ENCODE results near the gene CDC42BPA.

The CDC42BPA gene

DNA sequence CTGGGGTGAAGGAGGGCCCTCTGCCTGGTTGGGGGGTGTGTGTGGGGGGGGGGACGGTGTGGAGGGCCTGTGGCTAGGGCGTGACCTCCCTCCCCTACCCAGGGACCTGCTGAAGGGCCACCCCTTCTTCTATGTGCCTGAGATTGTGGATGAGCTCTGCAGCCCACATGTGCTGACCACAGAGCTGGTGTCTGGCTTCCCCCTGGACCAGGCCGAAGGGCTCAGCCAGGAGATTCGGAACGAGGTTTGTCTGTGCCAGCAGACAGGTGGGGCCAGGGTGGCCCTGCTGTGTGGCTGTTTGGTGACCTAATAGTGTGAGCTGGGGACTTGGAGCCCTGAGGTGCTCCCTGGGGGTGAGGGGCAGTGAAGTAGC is 334.3 kb downstream of the CDC42BPA start:
- Mint-ChIP-seq H3K36me3 (ENCODE audit: low read depth) (peaks cover 21% of the 10 kb centered on the region), H3K27me3 (ENCODE audit: low read depth) (no peaks in the 10 kb centered on the region), H3K4me1 (peaks cover 10% of the 10 kb centered on the region), H3K27ac (no peak overlapping the region), H3K4me3 (no peak overlapping the region), H3K9me3 (no peaks in the 10 kb centered on the region)
- TF ChIP-seq, protein P1, sequence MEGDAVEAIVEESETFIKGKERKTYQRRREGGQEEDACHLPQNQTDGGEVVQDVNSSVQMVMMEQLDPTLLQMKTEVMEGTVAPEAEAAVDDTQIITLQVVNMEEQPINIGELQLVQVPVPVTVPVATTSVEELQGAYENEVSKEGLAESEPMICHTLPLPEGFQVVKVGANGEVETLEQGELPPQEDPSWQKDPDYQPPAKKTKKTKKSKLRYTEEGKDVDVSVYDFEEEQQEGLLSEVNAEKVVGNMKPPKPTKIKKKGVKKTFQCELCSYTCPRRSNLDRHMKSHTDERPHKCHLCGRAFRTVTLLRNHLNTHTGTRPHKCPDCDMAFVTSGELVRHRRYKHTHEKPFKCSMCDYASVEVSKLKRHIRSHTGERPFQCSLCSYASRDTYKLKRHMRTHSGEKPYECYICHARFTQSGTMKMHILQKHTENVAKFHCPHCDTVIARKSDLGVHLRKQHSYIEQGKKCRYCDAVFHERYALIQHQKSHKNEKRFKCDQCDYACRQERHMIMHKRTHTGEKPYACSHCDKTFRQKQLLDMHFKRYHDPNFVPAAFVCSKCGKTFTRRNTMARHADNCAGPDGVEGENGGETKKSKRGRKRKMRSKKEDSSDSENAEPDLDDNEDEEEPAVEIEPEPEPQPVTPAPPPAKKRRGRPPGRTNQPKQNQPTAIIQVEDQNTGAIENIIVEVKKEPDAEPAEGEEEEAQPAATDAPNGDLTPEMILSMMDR (IDR thresholded peaks at IDR 0.05; ENCODE audit: unreplicated experiment in 3 of 3) = no peak

DNA sequence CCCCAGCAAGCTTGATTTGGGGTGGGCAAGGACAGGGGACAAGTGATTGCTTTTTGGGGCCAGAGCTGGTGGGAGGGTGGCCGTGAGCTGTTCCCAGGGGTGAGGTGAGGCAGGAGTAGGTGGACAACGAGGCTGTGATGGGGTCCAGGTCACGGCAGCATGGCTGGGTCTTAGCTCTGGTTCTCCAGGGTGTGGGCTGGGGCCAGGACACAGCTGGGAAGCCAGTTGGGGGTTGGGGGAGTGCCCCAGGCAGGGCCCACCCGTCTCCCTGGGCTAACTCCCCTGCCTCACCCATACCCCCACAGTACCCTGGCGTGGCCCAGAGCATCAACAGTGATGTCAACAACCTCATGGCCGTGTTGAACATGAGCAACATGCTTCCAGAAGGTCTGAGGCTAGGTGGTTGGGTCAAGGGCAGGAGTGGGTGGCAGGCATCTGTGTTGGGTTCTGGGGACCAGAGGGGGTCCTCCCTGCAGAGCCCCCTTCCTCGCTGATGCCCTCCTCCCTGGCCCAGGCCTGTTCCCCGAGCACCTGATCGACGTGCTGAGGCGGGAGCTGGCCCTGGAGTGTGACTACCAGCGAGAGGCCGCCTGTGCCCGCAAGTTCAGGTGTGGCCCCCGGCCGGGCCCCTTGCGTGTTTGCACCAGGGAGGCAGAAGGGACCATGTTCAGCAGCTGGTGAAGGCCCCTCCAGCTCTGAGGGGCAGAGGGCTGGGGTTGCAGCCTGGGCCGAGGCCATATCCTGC is 334.9 kb downstream of the CDC42BPA start:
- Mint-ChIP-seq H3K27ac (no peak overlapping the region), H3K4me1 (peaks cover 10% of the 10 kb centered on the region), H3K4me3 (no peak overlapping the region), H3K36me3 (ENCODE audit: low read depth) (peaks cover 17% of the 10 kb centered on the region), H3K9me3 (no peaks in the 10 kb centered on the region), H3K27me3 (ENCODE audit: low read depth) (no peaks in the 10 kb centered on the region)
- TF ChIP-seq, protein P1 (IDR thresholded peaks at IDR 0.05; ENCODE audit: unreplicated experiment in 3 of 3) = no peak

DNA sequence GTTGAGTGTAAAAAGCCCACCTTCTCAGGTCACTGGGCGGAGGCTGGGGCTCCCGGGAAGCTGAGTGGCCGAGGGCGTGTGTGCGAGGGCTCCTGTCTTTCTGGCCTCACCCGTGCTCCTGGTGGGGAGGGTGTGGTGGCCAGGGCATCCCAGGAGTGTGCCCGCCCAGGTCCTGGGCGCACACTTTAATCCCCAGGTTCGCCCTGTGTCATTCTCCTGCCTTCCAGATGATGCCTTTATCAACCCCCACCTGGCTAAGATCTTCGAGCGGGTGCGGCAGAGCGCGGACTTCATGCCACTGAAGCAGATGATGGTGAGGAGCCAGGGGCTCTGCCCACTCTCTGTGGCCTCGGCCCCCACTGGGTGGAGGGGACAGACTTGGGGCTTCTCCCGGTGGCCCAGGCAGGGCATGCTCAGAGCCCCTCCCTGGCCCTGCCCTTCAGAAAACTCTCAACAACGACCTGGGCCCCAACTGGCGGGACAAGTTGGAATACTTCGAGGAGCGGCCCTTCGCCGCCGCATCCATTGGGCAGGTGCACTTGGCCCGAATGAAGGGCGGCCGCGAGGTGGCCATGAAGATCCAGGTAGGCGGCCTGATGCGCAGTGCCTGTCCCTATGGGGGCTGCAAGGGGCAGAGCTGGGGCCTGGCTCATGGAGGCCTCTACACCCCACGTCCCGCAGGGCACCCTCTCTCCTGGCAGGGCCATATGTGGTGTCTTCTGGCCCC is 335.7 kb downstream of the CDC42BPA start:
- no peaks in the 10 kb centered on the region for H3K9me3 Mint-ChIP-seq
- no peaks in the 10 kb centered on the region for H3K27me3 Mint-ChIP-seq (ENCODE audit: low read depth)
- H3K36me3 Mint-ChIP-seq (ENCODE audit: low read depth) = peaks cover 16% of the 10 kb centered on the region
- H3K27ac Mint-ChIP-seq = no peak overlapping the region
- TF ChIP-seq, protein P1 (IDR thresholded peaks at IDR 0.05; ENCODE audit: unreplicated experiment in 3 of 3) = no peak
- H3K4me3 Mint-ChIP-seq = no peak overlapping the region
- peaks cover 10% of the 10 kb centered on the region for H3K4me1 Mint-ChIP-seq

DNA sequence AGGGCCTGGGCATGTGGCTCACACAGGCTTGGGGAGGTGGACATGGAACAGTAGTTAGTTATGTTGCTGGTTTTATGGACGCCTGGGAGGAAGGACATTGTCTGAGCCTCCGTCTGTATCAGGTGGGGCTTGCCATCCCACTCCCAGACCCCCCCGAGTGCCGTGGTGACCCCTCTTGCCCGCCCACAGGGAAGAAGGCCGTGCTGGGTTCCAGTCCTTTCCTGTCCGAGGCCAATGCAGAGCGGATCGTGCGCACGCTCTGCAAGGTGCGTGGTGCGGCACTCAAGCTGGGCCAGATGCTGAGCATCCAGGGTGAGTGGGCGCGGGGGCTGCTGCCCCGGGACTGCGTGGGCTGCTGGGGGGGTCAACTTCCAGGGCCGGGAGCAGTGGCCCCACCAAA is 336.5 kb downstream of the CDC42BPA start:
- peaks cover 8% of the 10 kb centered on the region for H3K4me1 Mint-ChIP-seq
- H3K27me3 Mint-ChIP-seq (ENCODE audit: low read depth) = no peaks in the 10 kb centered on the region
- TF ChIP-seq, protein P1 (IDR thresholded peaks at IDR 0.05; ENCODE audit: unreplicated experiment in 3 of 3) = no peak
- H3K36me3 Mint-ChIP-seq (ENCODE audit: low read depth) = peaks cover 9% of the 10 kb centered on the region
- H3K9me3 Mint-ChIP-seq = no peaks in the 10 kb centered on the region
- H3K4me3 Mint-ChIP-seq = no peak overlapping the region
- no peak overlapping the region for H3K27ac Mint-ChIP-seq

DNA sequence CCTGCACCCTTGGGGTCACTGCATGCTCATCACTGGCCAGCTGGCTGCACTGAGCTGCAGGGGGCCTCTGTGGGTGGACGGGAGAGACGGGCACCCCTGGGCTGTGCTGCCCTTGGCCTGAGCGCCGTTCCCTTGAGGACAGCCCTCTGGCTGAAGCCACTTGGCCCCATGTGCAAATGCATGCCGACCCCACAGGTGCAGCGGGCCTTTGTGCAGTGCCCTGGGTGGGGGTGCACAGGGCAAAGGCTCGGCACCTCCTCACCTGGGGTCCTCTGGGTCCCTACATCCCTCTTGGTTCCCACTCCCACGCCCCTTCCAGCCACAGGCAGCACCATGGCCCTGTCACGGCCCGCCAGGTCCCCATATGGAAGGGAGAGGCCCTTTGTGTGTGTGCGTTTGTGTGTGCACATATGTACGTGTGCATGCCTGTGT is 336.9 kb downstream of the CDC42BPA start:
- Mint-ChIP-seq H3K27ac (no peak overlapping the region), H3K36me3 (ENCODE audit: low read depth) (peaks cover 5% of the 10 kb centered on the region), H3K9me3 (no peaks in the 10 kb centered on the region), H3K27me3 (ENCODE audit: low read depth) (no peaks in the 10 kb centered on the region), H3K4me3 (no peak overlapping the region), H3K4me1 (peaks cover 4% of the 10 kb centered on the region)
- TF ChIP-seq, protein P1 (IDR thresholded peaks at IDR 0.05; ENCODE audit: unreplicated experiment in 3 of 3) = no peak
